HEK293 (cell line): ENCODE results near the gene SMIM12.
A peak's percentile ranks its signal among the peaks of the same experiment; 100 is the strongest.

Experiments used
- CTCF ChIP-seq: fragments of 450-650 bp; formaldehyde crosslinking; IDR thresholded peaks from 2 replicates; pipeline ENCODE4 v1.5.1; 2016; ENCODE audit warnings: missing biosample characterization, missing genetic modification characterization
- HOXA7 ChIP-seq: sonication (generic); formaldehyde crosslinking; IDR thresholded peaks from 2 replicates; pipeline ENCODE4 v1.8.1; 2022; ENCODE audit warnings: missing genetic modification reagents, borderline replicate concordance
- KLF7 ChIP-seq: fragments of 450-650 bp; formaldehyde crosslinking; IDR thresholded peaks from 2 replicates; pipeline ENCODE4 v1.5.1; 2016; ENCODE audit warnings: missing biosample characterization, missing genetic modification characterization, borderline replicate concordance
- MYNN ChIP-seq: fragments of 450-650 bp; formaldehyde crosslinking; IDR thresholded peaks from 2 replicates; pipeline ENCODE4 v1.5.1; 2016; ENCODE audit warnings: missing biosample characterization, missing genetic modification characterization, borderline replicate concordance
- PRDM10 ChIP-seq: fragments of 450-650 bp; formaldehyde crosslinking; IDR thresholded peaks from 2 replicates; pipeline ENCODE4 v1.5.1; 2016; ENCODE audit warnings: missing biosample characterization, missing genetic modification characterization
- SALL2 ChIP-seq: fragments of 450-650 bp; formaldehyde crosslinking; IDR thresholded peaks from 2 replicates; pipeline ENCODE4 v1.5.0; 2017; ENCODE audit warnings: missing biosample characterization, mild to moderate bottlenecking, missing genetic modification characterization, borderline replicate concordance
- SETDB1 ChIP-seq: IDR thresholded peaks from one replicate; pipeline ENCODE4 v1.6.1; 2017; ENCODE audit warnings: mild to moderate bottlenecking, low read length, moderate library complexity, mixed read lengths; ENCODE audit not compliant: insufficient read length
- SP2 ChIP-seq: fragments of 450-650 bp; formaldehyde crosslinking; IDR thresholded peaks from 2 replicates; pipeline ENCODE4 v1.5.1; 2016; ENCODE audit warnings: missing biosample characterization, missing genetic modification characterization
- SP7 ChIP-seq: fragments of 450-650 bp; formaldehyde crosslinking; IDR thresholded peaks from 2 replicates; pipeline ENCODE4 v1.5.1; 2016; ENCODE audit warnings: missing biosample characterization, missing genetic modification characterization
- ZBTB1 ChIP-seq: fragments of 450-650 bp; formaldehyde crosslinking; IDR thresholded peaks from 2 replicates; pipeline ENCODE4 v1.5.1; 2016; ENCODE audit warnings: missing biosample characterization, missing genetic modification characterization
- ZBTB21 ChIP-seq: fragments of 450-650 bp; formaldehyde crosslinking; IDR thresholded peaks from 2 replicates; pipeline ENCODE4 v1.5.1; 2017; ENCODE audit warnings: missing biosample characterization, missing genetic modification characterization
- ZBTB26 ChIP-seq: fragments of 450-650 bp; formaldehyde crosslinking; optimal IDR thresholded peaks from 2 replicates; pipeline ENCODE3; 2016; ENCODE audit warnings: missing biosample characterization, mild to moderate bottlenecking, missing genetic modification characterization
- ZBTB48 ChIP-seq: fragments of 450-650 bp; formaldehyde crosslinking; IDR thresholded peaks from 2 replicates; pipeline ENCODE4 v1.5.1; 2016; ENCODE audit warnings: missing biosample characterization, missing genetic modification characterization
- ZFP37 ChIP-seq: fragments of 450-650 bp; formaldehyde crosslinking; IDR thresholded peaks from 2 replicates; pipeline ENCODE4 v1.5.1; 2016; ENCODE audit warnings: missing biosample characterization, missing genetic modification characterization
- ZNF140 ChIP-seq: fragments of 450-650 bp; formaldehyde crosslinking; IDR thresholded peaks from 2 replicates; pipeline ENCODE4 v1.5.1; 2016; ENCODE audit warnings: missing biosample characterization, missing genetic modification characterization
- ZNF148 ChIP-seq: fragments of 450-650 bp; formaldehyde crosslinking; IDR thresholded peaks from 2 replicates; pipeline ENCODE4 v1.5.0; 2017; ENCODE audit warnings: missing biosample characterization, missing genetic modification characterization, borderline replicate concordance
- ZNF16 ChIP-seq: fragments of 450-650 bp; formaldehyde crosslinking; IDR thresholded peaks from 2 replicates; pipeline ENCODE4 v1.5.1; 2016; ENCODE audit warnings: low read depth, missing biosample characterization, missing genetic modification characterization
- ZNF2 ChIP-seq: fragments of 450-650 bp; formaldehyde crosslinking; IDR thresholded peaks from 2 replicates; pipeline ENCODE4 v1.5.1; 2016; ENCODE audit warnings: missing biosample characterization, missing genetic modification characterization
- ZNF24 ChIP-seq: fragments of 450-650 bp; formaldehyde crosslinking; IDR thresholded peaks from 2 replicates; pipeline ENCODE4 v1.5.1; 2016; ENCODE audit warnings: missing biosample characterization, missing genetic modification characterization
- ZNF324 ChIP-seq: fragments of 450-650 bp; formaldehyde crosslinking; IDR thresholded peaks from 2 replicates; pipeline ENCODE4 v1.5.1; 2016; ENCODE audit warnings: missing biosample characterization, missing genetic modification characterization
- ZNF341 ChIP-seq: fragments of 450-650 bp; formaldehyde crosslinking; IDR thresholded peaks from 2 replicates; pipeline ENCODE4; 2016; ENCODE audit warnings: low read depth, missing biosample characterization, missing genetic modification characterization
- ZNF362 ChIP-seq: fragments of 450-650 bp; formaldehyde crosslinking; IDR thresholded peaks from 2 replicates; pipeline ENCODE4 v1.5.1; 2016; ENCODE audit warnings: missing biosample characterization, missing genetic modification characterization
- ZNF600 ChIP-seq: fragments of 450-650 bp; formaldehyde crosslinking; IDR thresholded peaks from 2 replicates; pipeline ENCODE4 v1.5.1; 2016; ENCODE audit warnings: missing biosample characterization, missing genetic modification characterization
- ZNF610 ChIP-seq: fragments of 450-650 bp; formaldehyde crosslinking; IDR thresholded peaks from 2 replicates; pipeline ENCODE4 v1.5.1; 2016; ENCODE audit warnings: missing biosample characterization, missing genetic modification characterization, borderline replicate concordance
- ZNF629 ChIP-seq: fragments of 450-650 bp; formaldehyde crosslinking; IDR thresholded peaks from 2 replicates; pipeline ENCODE4 v1.5.1; 2017; ENCODE audit warnings: missing biosample characterization, missing genetic modification characterization
- ZNF654 ChIP-seq: fragments of 450-650 bp; formaldehyde crosslinking; IDR thresholded peaks from 2 replicates; pipeline ENCODE4 v1.5.1; 2016; ENCODE audit warnings: low read depth, missing biosample characterization, missing genetic modification characterization
- ZNF76 ChIP-seq: fragments of 450-650 bp; formaldehyde crosslinking; IDR thresholded peaks from 2 replicates; pipeline ENCODE4; 2016; ENCODE audit warnings: low read depth, missing biosample characterization, missing genetic modification characterization, borderline replicate concordance
- ZNF776 ChIP-seq: fragments of 450-650 bp; formaldehyde crosslinking; IDR thresholded peaks from 2 replicates; pipeline ENCODE4 v1.5.0; 2017; ENCODE audit warnings: missing biosample characterization, missing genetic modification characterization, borderline replicate concordance
- ZNF785 ChIP-seq: fragments of 450-650 bp; formaldehyde crosslinking; IDR thresholded peaks from 2 replicates; pipeline ENCODE4 v1.5.1; 2016; ENCODE audit warnings: missing biosample characterization, missing genetic modification characterization
- ZSCAN16 ChIP-seq: fragments of 450-650 bp; formaldehyde crosslinking; IDR thresholded peaks from 2 replicates; pipeline ENCODE4 v1.5.1; 2016; ENCODE audit warnings: missing biosample characterization, missing genetic modification characterization
- ZSCAN30 ChIP-seq: fragments of 450-650 bp; IDR thresholded peaks from 2 replicates; pipeline ENCODE4 v1.5.1; 2018; ENCODE audit warnings: missing biosample characterization, mild to moderate bottlenecking, missing genetic modification characterization, moderate library complexity

The SMIM12 gene

GRCh38 chr1:34852677-34853217 is 6.8 kb downstream of the SMIM12 start (continued):
- TF ChIP-seq CTCF (tag by site-specific recombination) (peak; percentile 97), ZNF148 (tag by site-specific recombination) (no peak), ZNF2 (tag by site-specific recombination) (0 out of 2 replicates have a peak, but pooled peaks have one; percentile 37), ZNF24 (tag by site-specific recombination) (peak; percentile 72; the same call in 1 of the 2 replicates), SP7 (tag by site-specific recombination) (peak; percentile 41; the same call in 1 of the 2 replicates), ZNF140 (tag by site-specific recombination) (no peak), SP2 (tag by site-specific recombination) (peak; percentile 7; the same call in 1 of the 2 replicates), ZNF629 (tag by site-specific recombination) (0 out of 2 replicates have a peak, but pooled peaks have one; percentile 61), ZNF654 (tag by site-specific recombination) (peak; percentile 85), PRDM10 (tag by site-specific recombination) (peak; percentile 96), ZBTB1 (tag by site-specific recombination) (no peak), MYNN (tag by site-specific recombination) (no peak), HOXA7 (CRISPR knock-in tag) (no peak), ZFP37 (tag by site-specific recombination) (0 out of 2 replicates have a peak, but pooled peaks have one; percentile 56), ZBTB48 (tag by site-specific recombination) (peak; percentile 46; the same call in 1 of the 2 replicates), ZBTB26 (tag by site-specific recombination) (no peak), ZNF362 (tag by site-specific recombination) (no peak), ZNF76 (tag by site-specific recombination) (peak; percentile 69; the same call in 1 of the 2 replicates), ZBTB21 (no peak), SETDB1 (no peak), ZSCAN30 (tag by site-specific recombination) (peak; percentile 93), ZNF324 (peak; percentile 40; the same call in 1 of the 2 replicates), ZNF785 (tag by site-specific recombination) (no peak), SALL2 (tag by site-specific recombination) (no peak), ZNF776 (tag by site-specific recombination) (no peak), ZNF341 (no peak), ZNF16 (tag by site-specific recombination) (no peak), ZSCAN16 (tag by site-specific recombination) (no peak), KLF7 (tag by site-specific recombination) (no peak), ZNF610 (tag by site-specific recombination) (0 out of 2 replicates have a peak, but pooled peaks have one; percentile 28), ZNF600 (tag by site-specific recombination) (peak; percentile 100)
